H1 (cell line): Measurements from ENCODE around the gene MAML3. TPM values are rescaled to one million over a fixed set of nuclear protein-coding genes. Genes with fewer than 3 reads are reported as not detected.

Experiments used
- ATF2 ChIP-seq: IDR thresholded peaks from 2 replicates; pipeline ENCODE4 v1.6.1; 2012; ENCODE audit warnings: low read length, inconsistent platforms
- KDM1A ChIP-seq: fragments of 200-600, 300-600 bp; sonication (generic); IDR thresholded peaks from 2 replicates; pipeline ENCODE4 v1.7.1; 2016; ENCODE audit warnings: mild to moderate bottlenecking, low read length, borderline replicate concordance
- polyA plus RNA-seq, 7 experiments: library from polyadenylated mRNA; depleted of rRNA in 3 of 7; stranded (reverse) in 5 of 7; unstranded in 2 of 7; fragments of >200 nt in 5 of 7; fragments of 200-250 nt in 2 of 7; gene quantifications; 1 replicate in 5 of 7; 2 replicates in 1 of 7; 4 replicates in 1 of 7; pipeline versions ENCODE4 v1.2.1 to v1.2.3, GENCODE V29; 2011 to 2013; ENCODE audit warnings: missing spikeins in 2 of 7, mixed read lengths in 2 of 7
- total RNA-seq: library from RNA; stranded (reverse); fragmentation: NEBNext Ultra II Directional; extraction: Animal tissue kit (Norgen Biotek cat#: 25700); gene quantifications from 2 replicates; pipeline ENCODE4 v1.2.1, GENCODE V29; 2021
- TF ChIP-seq, protein P1 (sequence below): fragments of 300-600 bp; sonication (generic); IDR thresholded peaks from 2 replicates; pipeline ENCODE4 v1.7.1; 2012; ENCODE audit warnings: low read length, moderate library complexity, mild to moderate bottlenecking, inconsistent platforms; ENCODE audit not compliant: insufficient replicate concordance

MAML3 gene
- total and polyA plus RNA-seq, 2 of the 8 experiments (the other 6 are each of a cell fraction or from before 2014, with no cell fraction given): 2.1 to 5.7 TPM

- TF ChIP-seq, protein P1, sequence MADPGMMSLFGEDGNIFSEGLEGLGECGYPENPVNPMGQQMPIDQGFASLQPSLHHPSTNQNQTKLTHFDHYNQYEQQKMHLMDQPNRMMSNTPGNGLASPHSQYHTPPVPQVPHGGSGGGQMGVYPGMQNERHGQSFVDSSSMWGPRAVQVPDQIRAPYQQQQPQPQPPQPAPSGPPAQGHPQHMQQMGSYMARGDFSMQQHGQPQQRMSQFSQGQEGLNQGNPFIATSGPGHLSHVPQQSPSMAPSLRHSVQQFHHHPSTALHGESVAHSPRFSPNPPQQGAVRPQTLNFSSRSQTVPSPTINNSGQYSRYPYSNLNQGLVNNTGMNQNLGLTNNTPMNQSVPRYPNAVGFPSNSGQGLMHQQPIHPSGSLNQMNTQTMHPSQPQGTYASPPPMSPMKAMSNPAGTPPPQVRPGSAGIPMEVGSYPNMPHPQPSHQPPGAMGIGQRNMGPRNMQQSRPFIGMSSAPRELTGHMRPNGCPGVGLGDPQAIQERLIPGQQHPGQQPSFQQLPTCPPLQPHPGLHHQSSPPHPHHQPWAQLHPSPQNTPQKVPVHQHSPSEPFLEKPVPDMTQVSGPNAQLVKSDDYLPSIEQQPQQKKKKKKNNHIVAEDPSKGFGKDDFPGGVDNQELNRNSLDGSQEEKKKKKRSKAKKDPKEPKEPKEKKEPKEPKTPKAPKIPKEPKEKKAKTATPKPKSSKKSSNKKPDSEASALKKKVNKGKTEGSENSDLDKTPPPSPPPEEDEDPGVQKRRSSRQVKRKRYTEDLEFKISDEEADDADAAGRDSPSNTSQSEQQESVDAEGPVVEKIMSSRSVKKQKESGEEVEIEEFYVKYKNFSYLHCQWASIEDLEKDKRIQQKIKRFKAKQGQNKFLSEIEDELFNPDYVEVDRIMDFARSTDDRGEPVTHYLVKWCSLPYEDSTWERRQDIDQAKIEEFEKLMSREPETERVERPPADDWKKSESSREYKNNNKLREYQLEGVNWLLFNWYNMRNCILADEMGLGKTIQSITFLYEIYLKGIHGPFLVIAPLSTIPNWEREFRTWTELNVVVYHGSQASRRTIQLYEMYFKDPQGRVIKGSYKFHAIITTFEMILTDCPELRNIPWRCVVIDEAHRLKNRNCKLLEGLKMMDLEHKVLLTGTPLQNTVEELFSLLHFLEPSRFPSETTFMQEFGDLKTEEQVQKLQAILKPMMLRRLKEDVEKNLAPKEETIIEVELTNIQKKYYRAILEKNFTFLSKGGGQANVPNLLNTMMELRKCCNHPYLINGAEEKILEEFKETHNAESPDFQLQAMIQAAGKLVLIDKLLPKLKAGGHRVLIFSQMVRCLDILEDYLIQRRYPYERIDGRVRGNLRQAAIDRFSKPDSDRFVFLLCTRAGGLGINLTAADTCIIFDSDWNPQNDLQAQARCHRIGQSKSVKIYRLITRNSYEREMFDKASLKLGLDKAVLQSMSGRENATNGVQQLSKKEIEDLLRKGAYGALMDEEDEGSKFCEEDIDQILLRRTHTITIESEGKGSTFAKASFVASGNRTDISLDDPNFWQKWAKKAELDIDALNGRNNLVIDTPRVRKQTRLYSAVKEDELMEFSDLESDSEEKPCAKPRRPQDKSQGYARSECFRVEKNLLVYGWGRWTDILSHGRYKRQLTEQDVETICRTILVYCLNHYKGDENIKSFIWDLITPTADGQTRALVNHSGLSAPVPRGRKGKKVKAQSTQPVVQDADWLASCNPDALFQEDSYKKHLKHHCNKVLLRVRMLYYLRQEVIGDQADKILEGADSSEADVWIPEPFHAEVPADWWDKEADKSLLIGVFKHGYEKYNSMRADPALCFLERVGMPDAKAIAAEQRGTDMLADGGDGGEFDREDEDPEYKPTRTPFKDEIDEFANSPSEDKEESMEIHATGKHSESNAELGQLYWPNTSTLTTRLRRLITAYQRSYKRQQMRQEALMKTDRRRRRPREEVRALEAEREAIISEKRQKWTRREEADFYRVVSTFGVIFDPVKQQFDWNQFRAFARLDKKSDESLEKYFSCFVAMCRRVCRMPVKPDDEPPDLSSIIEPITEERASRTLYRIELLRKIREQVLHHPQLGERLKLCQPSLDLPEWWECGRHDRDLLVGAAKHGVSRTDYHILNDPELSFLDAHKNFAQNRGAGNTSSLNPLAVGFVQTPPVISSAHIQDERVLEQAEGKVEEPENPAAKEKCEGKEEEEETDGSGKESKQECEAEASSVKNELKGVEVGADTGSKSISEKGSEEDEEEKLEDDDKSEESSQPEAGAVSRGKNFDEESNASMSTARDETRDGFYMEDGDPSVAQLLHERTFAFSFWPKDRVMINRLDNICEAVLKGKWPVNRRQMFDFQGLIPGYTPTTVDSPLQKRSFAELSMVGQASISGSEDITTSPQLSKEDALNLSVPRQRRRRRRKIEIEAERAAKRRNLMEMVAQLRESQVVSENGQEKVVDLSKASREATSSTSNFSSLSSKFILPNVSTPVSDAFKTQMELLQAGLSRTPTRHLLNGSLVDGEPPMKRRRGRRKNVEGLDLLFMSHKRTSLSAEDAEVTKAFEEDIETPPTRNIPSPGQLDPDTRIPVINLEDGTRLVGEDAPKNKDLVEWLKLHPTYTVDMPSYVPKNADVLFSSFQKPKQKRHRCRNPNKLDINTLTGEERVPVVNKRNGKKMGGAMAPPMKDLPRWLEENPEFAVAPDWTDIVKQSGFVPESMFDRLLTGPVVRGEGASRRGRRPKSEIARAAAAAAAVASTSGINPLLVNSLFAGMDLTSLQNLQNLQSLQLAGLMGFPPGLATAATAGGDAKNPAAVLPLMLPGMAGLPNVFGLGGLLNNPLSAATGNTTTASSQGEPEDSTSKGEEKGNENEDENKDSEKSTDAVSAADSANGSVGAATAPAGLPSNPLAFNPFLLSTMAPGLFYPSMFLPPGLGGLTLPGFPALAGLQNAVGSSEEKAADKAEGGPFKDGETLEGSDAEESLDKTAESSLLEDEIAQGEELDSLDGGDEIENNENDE: no peak
- no peak for TF ChIP-seq ATF2
- TF ChIP-seq KDM1A: no peak
Observed at GRCh38 chr4:139872274-139872673, 281.7 kb downstream of the MAML3 start (continued).
